Heart right ventricle (tissue), 16 donors: ENCODE measurements around the gene VASP. TPM values are rescaled to one million over a fixed set of nuclear protein-coding genes. Genes with fewer than 3 reads are reported as not detected.

Experiments used
- ATAC-seq, 8 donors: fragments of 200-7000 bp; cut with Tn5 transposase; one replicate each; pipeline ENCODE4 v1.9.1; 2020; ENCODE audit warnings: mild to moderate bottlenecking in 8 of 8, moderate library complexity in 8 of 8, moderate number of reproducible peaks in 1 of 8
- DNase-seq, 2 donors: peaks; one replicate each; pipeline ENCODE4 v3.0.0-alpha.2; 2020
- H3K27ac ChIP-seq, 10 donors: fragments of 200-600 bp; sonication (generic) in 2 of 10; one replicate each; pipeline versions ENCODE4 v1.5.0 to v1.8.0; 2020 to 2022; ENCODE audit warnings: mild to moderate bottlenecking in 3 of 10
- H3K27me3 ChIP-seq, 7 donors: fragments of 200-600 bp; one replicate each; pipeline ENCODE4 v1.8.0; 2021 to 2022; ENCODE audit warnings: mild to moderate bottlenecking in 2 of 7
- H3K36me3 ChIP-seq, 9 donors: fragments of 200-600 bp; sonication (generic) in 1 of 9; one replicate each; pipeline versions ENCODE4 v1.5.0 to v1.8.0; 2020 to 2022; ENCODE audit warnings: mild to moderate bottlenecking in 2 of 9
- H3K4me1 ChIP-seq, 9 donors: fragments of 200-600 bp; sonication (generic) in 1 of 9; one replicate each; pipeline versions ENCODE4 v1.5.0 to v1.8.0; 2020 to 2022; ENCODE audit warnings: mild to moderate bottlenecking in 4 of 9
- H3K4me3 ChIP-seq, 10 donors: fragments of 200-600 bp; sonication (generic) in 2 of 10; one replicate each; pipeline versions ENCODE4 v1.5.0 to v1.8.0; 2020 to 2022; ENCODE audit warnings: mild to moderate bottlenecking in 7 of 10, moderate library complexity in 2 of 10
- H3K9me3 ChIP-seq, 11 donors: fragments of 200-600 bp in 10 of 11; sonication (generic) in 2 of 11; one replicate each; pipeline versions ENCODE4 v1.5.0 to v1.8.0; 2013 to 2022; ENCODE audit warnings: mild to moderate bottlenecking in 2 of 11, control low read depth in 1 of 11, moderate library complexity in 1 of 11
- CTCF ChIP-seq, 9 donors: fragments of 200-600 bp; sonication (generic) in 2 of 9; IDR thresholded peaks; one replicate each; pipeline versions ENCODE4 v1.5.0 to v1.8.0; 2021 to 2022; ENCODE audit warnings: antibody characterized with exemption in 9 of 9, mild to moderate bottlenecking in 5 of 9, moderate library complexity in 1 of 9
- WGBS, 2 donors: extraction: QIAGEN DNeasy Blood & Tissue Kit; methylation state at CpG; one replicate each; pipeline ENCODE4 v1.1.7; 2013; ENCODE audit warnings: inconsistent platforms in 1 of 2; 5-methylcytosine and 5-hydroxymethylcytosine counted together
- intact Hi-C, 10 donors: fragments of 100-400 bp; cut with DNase I; formaldehyde crosslinking; loops; one replicate each; pipeline versions ENCODE4 v1.11.1 to v1.14.2; 2022
- polyA plus RNA-seq, 2 donors: library from polyadenylated mRNA; stranded (reverse); fragments of 200-250 nt; gene quantifications; one replicate each; pipeline ENCODE4 v1.2.3, GENCODE V29; 2013
- total RNA-seq, 10 donors: library from RNA; stranded (reverse); fragmentation: NEBNext Ultra II Directional in 3 of 10; extraction: Animal tissue kit (Norgen Biotek cat#: 25700) in 3 of 10; gene quantifications; one replicate each; pipeline versions ENCODE4 v1.2.1 to v1.2.4, GENCODE V29; 2021 to 2023
- donor health status: Arrhythmogenic right ventricular cardiomyopathy.
- donor health status: ischemic (EF 13 %, LVEDD 7.1; RV severe dilation, severe dysfunction).
- donor health status: healthy with polysubstance abuse.
- donor health status: DM: no; HTN: yes; CAD: no.
- donor health status: DM: no; HTN: no; CAD: no.
- donor health status: ischemic (EF 25% LVEDD 6.9; RV normal size, moderate dysfunction).
- donor health status: ischemic (EF 25% LVEDD 5.7; RV mildly dilated, moderate dysfunction).
- donor health status: healthy.
- donor health status: DM: yes; HTN: yes; CAD: no.
- donor health status: Ischemic cardiomyopathy.
- donor health status: ischemic (EF 35%, LVEDD 5.7; RV mildly dilated, moderate dysfunction).
- donor health status: nonischemic (EF 11% LVEDD 7.7; RV severe dilation, severe dysfunction).
- donor health status: DM: yes; HTN: yes; CAD: no.
- donor health status: PGD.
- donor health status: ischemic (EF 29% LVEDD 5.4; RV normal size, mild dysfunction).
- donor health status: nonischemic (EF 23%, LVEDD 6.1; RV moderate dilation, normal function).

VASP gene
- total and polyA plus RNA-seq, 12 donors: 24.9 to 78.6 (median 43.6) TPM

- TF ChIP-seq CTCF (IDR thresholded peaks at IDR 0.05): no peak
- ATAC-seq: peak in 1 of 8 donors; percentile 12
- Histone ChIP-seq H3K27me3 (peaks cover 0 to 41% (median 0%) of the 10 kb centered on the region in 7 donors), H3K27ac (peak overlapping the region in 9 of 10 donors; percentile 89 to 98 (median 95)), H3K4me3 (peak overlapping the region; percentile 45 to 82 (median 74)), H3K36me3 (no peaks in the 10 kb centered on the region), H3K9me3 (no peaks in the 10 kb centered on the region), H3K4me1 (peaks cover 8 to 50% (median 38%) of the 10 kb centered on the region in 9 donors)
- 46 to 47% methylated on average over 33 of the region's 33 CpGs for WGBS, 2 donors
- DNase-seq: no peak
- intact Hi-C loops: loop anchor here in 2 of 10 donors (2.0 to 10.0 kb wide), 3 partner anchors 19 to 45 kb away; partner anchors contain the start of gene ERCC1 (in 1 of the 2)
Measured at GRCh38 chr19:45469945-45470761, 37.1 kb upstream of the VASP start.

- WGBS, 2 donors: 91 to 94% methylated on average over 15 of the region's 15 CpGs
- H3K27ac ChIP-seq: no peak overlapping the region
- H3K27me3 ChIP-seq: peaks cover 0 to 46% (median 0%) of the 10 kb centered on the region in 7 donors
- H3K4me1 ChIP-seq: peaks cover 8 to 50% (median 38%) of the 10 kb centered on the region in 9 donors
- H3K9me3 ChIP-seq: no peaks in the 10 kb centered on the region
- ATAC-seq (no peak), DNase-seq (no peak)
- intact Hi-C loops: loop anchor here in 1 of 10 donors (10.0 kb wide), 1 partner anchor 46 kb away; the partner anchor contains the start of gene ERCC1
- H3K4me3 ChIP-seq: peak overlapping the region in 1 of 10 donors; percentile 76
- H3K36me3 ChIP-seq: no peaks in the 10 kb centered on the region
- no peak for TF ChIP-seq CTCF (IDR thresholded peaks at IDR 0.05)
Measured at GRCh38 chr19:45470762-45471081, 36.6 kb upstream of the VASP start.

GRCh38 chr19:45471111-45471930 lies 36.0 kb upstream of the VASP start:
- DNase-seq (no peak), ATAC-seq (no peak)
- Histone ChIP-seq H3K27ac (no peak overlapping the region), H3K27me3 (peaks cover 0 to 46% (median 0%) of the 10 kb centered on the region in 7 donors), H3K9me3 (no peaks in the 10 kb centered on the region), H3K4me1 (peaks cover 8 to 50% (median 38%) of the 10 kb centered on the region in 9 donors), H3K36me3 (no peaks in the 10 kb centered on the region), H3K4me3 (peak overlapping the region in 1 of 10 donors; percentile 17)
- 89% methylated on average over 16 of the region's 16 CpGs for WGBS, 2 donors
- intact Hi-C loops: loop anchor here in 1 of 10 donors (10.0 kb wide), 1 partner anchor 47 kb away; the partner anchor contains the start of gene ERCC1
- no peak for TF ChIP-seq CTCF (IDR thresholded peaks at IDR 0.05)

GRCh38 chr19:45471931-45472562 lies 35.2 kb upstream of the VASP start:
- Histone ChIP-seq H3K27ac (no peak overlapping the region), H3K36me3 (no peaks in the 10 kb centered on the region), H3K4me1 (peaks cover 8 to 47% (median 35%) of the 10 kb centered on the region in 9 donors), H3K9me3 (no peaks in the 10 kb centered on the region), H3K4me3 (peak overlapping the region in 7 of 10 donors; percentile 9 to 41 (median 30)), H3K27me3 (peaks cover 0 to 46% (median 0%) of the 10 kb centered on the region in 7 donors)
- ATAC-seq (no peak), DNase-seq (no peak)
- WGBS, 2 donors: 44 to 49% methylated on average over 7 of the region's 7 CpGs
- no peak for TF ChIP-seq CTCF (IDR thresholded peaks at IDR 0.05)
- intact Hi-C loops: loop anchor here in 1 of 10 donors (10.0 kb wide), 1 partner anchor 47 kb away; the partner anchor contains the start of gene ERCC1
